Activated naive CD4-positive, alpha-beta T cell treated with anti-CD3 and anti-CD28 coated beads, Interleukin-2, amount 50 U/mL, for 72 hours (primary cell): ENCODE data around the gene EHMT1. TPM values are rescaled to one million over a fixed set of nuclear protein-coding genes. Genes with fewer than 3 reads are reported as not detected.

Experiments
- ATAC-seq, 2 donors: fragments of 150-1000 bp; cut with Tn5 transposase; 2 replicates each; pipeline ENCODE4 v1.10.0; 2021; ENCODE audit warnings: mild to moderate bottlenecking in 2 of 2, moderate library complexity in 2 of 2
- DNase-seq, 2 donors: peaks; one replicate each; pipeline ENCODE4 v3.0.0; 2021 to 2022; ENCODE audit warnings: low spot score in 2 of 2
- H3K27ac Mint-ChIP-seq, 2 donors: one replicate each; pipeline ENCODE4 v1.8.0; 2022; ENCODE audit warnings: mild to moderate bottlenecking in 2 of 2, mixed read lengths in 2 of 2
- H3K36me3 Mint-ChIP-seq, 2 donors: one replicate each; pipeline ENCODE4 v1.8.0; 2022; ENCODE audit warnings: mixed read lengths in 2 of 2
- H3K9me3 Mint-ChIP-seq, 2 donors: one replicate each; pipeline ENCODE4 v1.8.0; 2022; ENCODE audit warnings: mixed read lengths in 2 of 2
- total RNA-seq, 2 donors: library from RNA; stranded (reverse); gene quantifications; one replicate each; pipeline ENCODE4 v1.2.3, GENCODE V29; 2022

EHMT1 gene
- total RNA-seq, 2 donors from 2014 or later: 80.4 to 85.0 TPM

DNA sequence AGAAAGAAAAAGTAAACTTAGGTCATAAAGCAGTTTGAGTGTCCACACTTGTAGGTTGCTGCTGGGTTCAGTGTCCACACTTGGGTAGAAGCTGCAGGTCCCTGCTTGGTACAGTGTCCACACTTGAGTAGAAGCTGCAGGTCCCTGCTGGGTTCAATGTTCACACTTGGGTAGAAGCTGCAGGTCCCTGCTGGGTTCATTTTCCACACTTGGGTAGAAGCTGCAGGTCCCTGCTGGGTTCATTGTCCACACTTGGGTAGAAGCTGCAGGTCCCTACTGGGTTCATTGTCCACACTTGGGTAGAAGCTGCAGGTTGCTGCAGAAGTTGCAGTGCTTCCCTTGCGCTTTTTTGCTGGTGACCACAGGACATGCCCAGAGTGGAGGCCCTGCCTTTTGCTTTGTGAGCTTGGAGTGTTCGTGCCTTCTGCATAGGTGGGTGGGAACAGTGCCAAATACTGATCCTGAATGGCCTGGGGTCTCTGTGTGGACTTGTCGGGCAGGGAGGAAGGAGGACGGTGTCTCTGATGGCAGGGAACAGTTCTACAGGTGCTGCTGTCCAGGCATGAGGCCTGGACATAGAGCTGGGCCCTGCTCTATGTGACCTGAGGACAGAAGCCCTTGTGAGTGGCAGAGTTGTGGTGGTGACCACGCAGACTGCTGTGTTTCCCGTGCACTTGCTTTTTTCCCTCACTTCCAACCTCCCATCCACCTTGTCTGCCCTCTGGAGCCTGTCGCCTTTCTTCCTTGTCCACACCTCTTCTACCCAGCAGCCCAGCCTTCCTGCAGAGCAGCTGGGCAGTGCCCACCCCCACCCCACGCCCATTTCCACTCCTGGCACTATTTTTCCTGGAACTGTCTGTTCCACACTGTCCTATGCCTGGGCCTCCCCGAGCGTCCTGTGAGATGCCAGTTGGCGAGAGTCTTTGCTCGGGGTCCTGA is 120.8 kb downstream of the EHMT1 start:
- H3K9me3 Mint-ChIP-seq: no peaks in the 10 kb centered on the region
- peaks cover 8 to 10% of the 10 kb centered on the region in 2 donors for H3K36me3 Mint-ChIP-seq
- peak; percentile 14 to 28 for ATAC-seq
- peak in 1 of 2 donors; percentile 44 for DNase-seq
- peak overlapping the region in 1 of 2 donors; percentile 65 for H3K27ac Mint-ChIP-seq

DNA sequence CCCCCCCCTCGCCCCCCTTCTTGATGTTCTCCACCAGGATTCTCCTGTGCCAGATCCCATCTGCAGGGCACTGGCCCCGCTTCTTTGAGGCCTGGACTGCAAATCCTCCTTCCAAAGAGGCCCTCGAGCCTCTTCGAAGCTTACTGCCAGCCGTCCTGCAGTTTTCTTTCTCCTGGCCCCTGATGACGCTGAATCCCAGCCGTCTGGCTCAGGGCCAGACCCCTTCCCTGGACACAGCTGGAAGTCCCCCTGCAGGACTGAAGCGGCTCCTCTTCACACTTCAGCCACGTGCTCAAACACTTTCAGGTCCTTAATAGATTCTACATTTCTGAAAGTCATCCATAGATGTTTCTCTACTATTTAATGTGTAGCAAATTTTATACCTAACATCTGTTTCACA is 121.5 kb downstream of the EHMT1 start:
- H3K36me3 Mint-ChIP-seq: peaks cover 10 to 13% of the 10 kb centered on the region in 2 donors
- no peak for DNase-seq
- H3K9me3 Mint-ChIP-seq: no peaks in the 10 kb centered on the region
- H3K27ac Mint-ChIP-seq: peak overlapping the region in 1 of 2 donors; percentile 65
- no peak for ATAC-seq

GRCh38 chr9:137741330-137741729 is 122.5 kb downstream of the EHMT1 start:
- ATAC-seq (no peak), DNase-seq (no peak)
- Mint-ChIP-seq H3K27ac (no peak overlapping the region), H3K9me3 (no peaks in the 10 kb centered on the region), H3K36me3 (peaks cover 5 to 13% of the 10 kb centered on the region in 2 donors)

- no peak for ATAC-seq
- no peaks in the 10 kb centered on the region for H3K9me3 Mint-ChIP-seq
These were observed 123.9 kb downstream of the EHMT1 start for GRCh38 chr9:137742698-137743097.

GRCh38 chr9:137743695-137744094 is 124.9 kb downstream of the EHMT1 start:
- Mint-ChIP-seq H3K9me3 (no peaks in the 10 kb centered on the region), H3K27ac (no peak overlapping the region), H3K36me3 (peaks cover 5 to 13% of the 10 kb centered on the region in 2 donors)
- ATAC-seq (no peak), DNase-seq (no peak)

More at GRCh38 chr9:137742698-137743097, 123.9 kb downstream of the EHMT1 start:
- no peak for DNase-seq
- peaks cover 5 to 13% of the 10 kb centered on the region in 2 donors for H3K36me3 Mint-ChIP-seq
- peak overlapping the region; percentile 25 to 46 for H3K27ac Mint-ChIP-seq

DNA sequence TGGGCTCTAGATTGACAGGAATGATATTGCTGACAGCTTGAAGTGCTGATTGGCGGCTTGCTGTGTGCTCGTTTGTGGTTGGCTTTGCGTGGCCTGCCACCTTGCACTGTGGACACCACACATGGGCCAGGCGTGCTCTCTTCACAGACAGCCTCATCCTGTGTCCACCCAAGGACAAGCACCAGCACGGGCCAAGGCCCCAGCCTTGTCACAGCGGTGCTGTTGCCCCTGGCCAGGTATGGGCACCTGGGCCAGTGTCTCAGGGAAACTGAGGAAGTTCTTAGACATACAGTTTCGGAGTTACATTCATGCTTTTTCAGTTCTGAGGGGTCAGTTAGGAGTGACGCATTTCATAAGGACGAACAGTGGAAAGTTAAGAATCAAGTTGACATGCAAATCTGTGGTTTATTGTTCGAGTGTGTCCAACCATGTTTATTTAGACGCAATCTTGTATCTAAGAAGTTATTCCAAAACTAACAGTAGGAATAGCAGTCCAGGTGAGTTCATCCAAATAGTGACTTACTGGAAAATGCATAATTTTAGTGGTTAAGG is 125.9 kb downstream of the EHMT1 start:
- Mint-ChIP-seq H3K27ac (peak overlapping the region; percentile 24 to 72), H3K9me3 (no peaks in the 10 kb centered on the region), H3K36me3 (peaks cover 5 to 13% of the 10 kb centered on the region in 2 donors)
- ATAC-seq (no peak), DNase-seq (no peak)

GRCh38 chr9:137745541-137745991 is 126.8 kb downstream of the EHMT1 start:
- DNase-seq (no peak), ATAC-seq (peak; percentile 60 to 68)
- no peaks in the 10 kb centered on the region for H3K9me3 Mint-ChIP-seq
- H3K27ac Mint-ChIP-seq: peak overlapping the region; percentile 55 to 69
- peaks cover 5 to 13% of the 10 kb centered on the region in 2 donors for H3K36me3 Mint-ChIP-seq

- ATAC-seq: no peak
- peaks cover 17 to 19% of the 10 kb centered on the region in 2 donors for H3K36me3 Mint-ChIP-seq
- H3K9me3 Mint-ChIP-seq: no peaks in the 10 kb centered on the region
- DNase-seq: no peak
- H3K27ac Mint-ChIP-seq: no peak overlapping the region
These were observed 129.5 kb downstream of the EHMT1 start for GRCh38 chr9:137748311-137748710.

DNA sequence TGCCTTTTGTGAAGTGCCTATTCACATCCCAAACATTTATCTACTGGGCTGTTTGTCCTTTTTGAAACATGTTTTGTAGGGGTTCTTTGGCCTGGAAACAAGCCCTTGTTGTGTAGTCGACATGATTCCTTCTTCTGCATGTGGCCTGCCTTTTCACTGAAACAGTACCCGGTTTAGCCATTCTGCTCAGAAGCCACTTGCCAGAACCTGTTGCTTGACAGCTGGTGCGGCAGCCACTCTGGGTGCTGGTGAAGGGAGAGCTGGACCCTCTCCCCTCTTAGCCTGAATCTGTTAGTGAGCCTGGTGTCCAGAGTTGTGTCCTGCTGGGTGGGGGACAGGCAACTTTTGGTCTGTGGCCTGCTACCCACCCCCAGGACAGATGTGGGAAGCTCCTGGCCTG is 129.9 kb downstream of the EHMT1 start:
- H3K9me3 Mint-ChIP-seq: peaks cover 0 to under 1% of the 10 kb centered on the region in 2 donors
- no peak overlapping the region for H3K27ac Mint-ChIP-seq
- no peak for ATAC-seq
- H3K36me3 Mint-ChIP-seq: peaks cover 20 to 24% of the 10 kb centered on the region in 2 donors
- no peak for DNase-seq

GRCh38 chr9:137749511-137749910 is 130.7 kb downstream of the EHMT1 start:
- Mint-ChIP-seq H3K27ac (no peak overlapping the region), H3K36me3 (peaks cover 23 to 30% of the 10 kb centered on the region in 2 donors)

DNA sequence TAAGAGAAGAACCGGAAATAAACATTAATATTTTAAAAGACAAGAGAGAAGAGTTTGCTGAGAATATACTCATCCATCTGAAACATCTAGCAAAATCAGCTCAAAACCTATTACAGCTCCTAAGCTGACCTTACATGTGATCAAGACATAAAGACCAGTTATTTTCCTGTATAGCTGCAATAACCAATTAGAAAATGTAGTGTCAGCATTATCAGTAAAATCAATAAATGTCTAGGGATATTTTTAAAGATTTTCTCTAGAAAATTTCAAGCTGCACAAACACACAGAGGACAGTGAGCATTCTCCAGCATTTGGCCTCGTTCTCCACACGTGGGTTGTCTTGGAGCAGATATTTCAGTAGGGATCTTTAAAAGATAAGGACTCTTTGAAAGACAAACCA is 131.2 kb downstream of the EHMT1 start:
- DNase-seq: no peak
- Mint-ChIP-seq H3K9me3 (peaks cover 0 to 5% of the 10 kb centered on the region in 2 donors), H3K27ac (no peak overlapping the region), H3K36me3 (peaks cover 23 to 31% of the 10 kb centered on the region in 2 donors)
- ATAC-seq: no peak

More at GRCh38 chr9:137749511-137749910, 130.7 kb downstream of the EHMT1 start:
- H3K9me3 Mint-ChIP-seq: peaks cover 0 to 5% of the 10 kb centered on the region in 2 donors
- ATAC-seq (no peak), DNase-seq (no peak)

GRCh38 chr9:137750566-137750965 is 131.8 kb downstream of the EHMT1 start:
- Mint-ChIP-seq H3K36me3 (peaks cover 29 to 37% of the 10 kb centered on the region in 2 donors), H3K27ac (no peak overlapping the region), H3K9me3 (peaks cover 0 to 5% of the 10 kb centered on the region in 2 donors)
- DNase-seq (no peak), ATAC-seq (no peak)

- H3K9me3 Mint-ChIP-seq: peaks cover 0 to 5% of the 10 kb centered on the region in 2 donors
- DNase-seq (no peak), ATAC-seq (no peak)
- no peak overlapping the region for H3K27ac Mint-ChIP-seq
- H3K36me3 Mint-ChIP-seq: peaks cover 38 to 47% of the 10 kb centered on the region in 2 donors
These were observed 132.8 kb downstream of the EHMT1 start for GRCh38 chr9:137751616-137752015.

- peaks cover 38 to 54% of the 10 kb centered on the region in 2 donors for H3K36me3 Mint-ChIP-seq
- no peak for ATAC-seq
These were observed 133.6 kb downstream of the EHMT1 start for GRCh38 chr9:137752426-137752825.

GRCh38 chr9:137753192-137753765 is 134.5 kb downstream of the EHMT1 start:
- H3K36me3 Mint-ChIP-seq: peaks cover 45 to 62% of the 10 kb centered on the region in 2 donors
- peaks cover 0 to 5% of the 10 kb centered on the region in 2 donors for H3K9me3 Mint-ChIP-seq
- no peak for DNase-seq
- peak overlapping the region in 1 of 2 donors; percentile 55 for H3K27ac Mint-ChIP-seq
- ATAC-seq: no peak

More at GRCh38 chr9:137752426-137752825, 133.6 kb downstream of the EHMT1 start:
- Mint-ChIP-seq H3K9me3 (peaks cover 0 to 5% of the 10 kb centered on the region in 2 donors), H3K27ac (peak overlapping the region; percentile 55 to 94)
- DNase-seq: no peak

DNA sequence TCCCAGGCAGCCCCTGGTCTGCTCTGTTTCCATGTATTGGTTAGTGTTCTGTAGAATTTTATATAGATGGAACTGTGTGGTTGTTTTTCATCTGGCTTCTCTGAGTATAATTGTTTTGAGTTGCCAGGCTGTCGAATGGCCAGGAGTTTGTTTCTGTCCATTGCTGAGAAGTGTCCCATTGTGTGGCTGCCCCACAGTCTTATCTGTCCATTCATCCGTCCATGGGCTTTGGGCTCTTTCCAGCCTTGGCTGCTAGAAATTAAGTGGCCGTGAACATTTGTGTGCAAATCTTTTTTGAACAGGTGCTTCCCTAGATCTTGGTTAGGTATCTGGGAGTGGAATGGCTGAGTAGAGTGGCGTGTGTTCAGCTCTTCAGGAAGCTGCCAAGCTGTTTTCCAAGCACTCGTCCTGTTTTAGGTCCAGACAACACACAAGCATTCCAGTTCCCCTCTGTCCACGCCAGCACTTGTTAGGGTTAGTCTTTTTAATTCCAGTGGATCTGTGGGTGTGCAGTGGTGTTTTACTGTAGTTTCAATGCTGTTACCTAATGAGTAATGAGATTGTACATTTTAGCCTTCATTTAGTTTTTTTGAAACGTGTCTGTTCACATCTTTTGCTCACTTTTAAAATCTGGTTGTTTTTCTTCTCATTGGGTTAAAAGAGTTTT is 136.6 kb downstream of the EHMT1 start:
- Mint-ChIP-seq H3K36me3 (peaks cover 55 to 78% of the 10 kb centered on the region in 2 donors), H3K27ac (peak overlapping the region; percentile 51 to 84), H3K9me3 (peaks cover 0 to 5% of the 10 kb centered on the region in 2 donors)
- ATAC-seq (no peak), DNase-seq (no peak)
